NCI-H1092 treated with DMSO at 0.1 percent for 48 hours (cell line): ENCODE measurements around the gene DIO2.

Experiments used
- DNase-seq: peaks from one replicate; lab custom pipeline; 2025; lab: John Stamatoyannopoulos, UW

DIO2 gene

DNA sequence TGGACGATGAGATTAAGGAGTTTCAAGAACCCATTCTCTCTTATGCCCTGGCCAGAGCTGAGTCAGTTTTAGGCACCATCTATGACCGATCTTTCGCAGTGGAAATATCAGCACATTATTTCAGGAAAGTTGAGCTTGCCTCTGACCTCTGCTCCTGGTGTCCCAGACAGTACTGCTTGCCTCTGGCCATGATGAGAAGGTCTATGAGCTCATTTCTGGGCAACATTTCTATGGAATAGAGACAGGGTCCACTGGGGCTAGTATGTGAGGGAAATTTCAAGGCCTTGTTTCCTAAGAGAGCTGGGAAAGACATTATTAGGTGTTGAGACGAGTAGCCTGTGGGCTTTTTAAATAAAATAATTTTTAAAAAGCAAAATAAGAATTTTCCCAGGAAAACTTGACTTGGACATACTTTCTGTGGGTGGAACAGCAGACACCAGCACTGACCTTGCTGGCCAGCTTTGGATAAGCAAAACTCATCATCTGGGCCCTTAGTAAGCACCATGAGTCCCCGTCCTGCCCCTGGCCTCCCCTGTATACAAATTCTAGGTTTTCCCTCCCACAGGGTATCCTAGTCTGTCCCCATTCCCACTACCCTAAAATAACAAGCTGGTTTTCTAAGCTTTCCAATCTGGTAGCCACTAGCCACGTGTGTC lies 43.4 kb downstream of the DIO2 start:
- DNase-seq = no peak

- DNase-seq = no peak
Measured at GRCh38 chr14:80164991-80165721, 46.1 kb downstream of the DIO2 start.

DNA sequence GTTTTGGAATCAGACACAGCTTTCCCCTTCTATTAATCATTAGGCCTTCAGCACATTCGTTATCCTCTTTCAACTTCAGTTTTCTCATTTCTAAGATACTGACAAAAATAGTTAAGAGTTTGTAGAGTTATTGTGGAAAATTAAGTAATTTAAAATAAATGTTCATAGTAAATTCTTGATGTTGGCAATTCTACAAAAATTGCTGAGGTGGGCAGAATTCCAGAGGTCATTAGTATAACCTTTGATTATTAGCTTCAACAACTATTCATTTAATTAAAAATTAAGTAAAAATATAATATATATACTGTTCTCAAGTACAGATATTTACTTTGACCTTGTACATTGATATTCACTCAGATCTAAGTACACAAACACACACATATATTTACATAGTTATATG lies 58.5 kb downstream of the DIO2 start:
- no peak for DNase-seq

DNA sequence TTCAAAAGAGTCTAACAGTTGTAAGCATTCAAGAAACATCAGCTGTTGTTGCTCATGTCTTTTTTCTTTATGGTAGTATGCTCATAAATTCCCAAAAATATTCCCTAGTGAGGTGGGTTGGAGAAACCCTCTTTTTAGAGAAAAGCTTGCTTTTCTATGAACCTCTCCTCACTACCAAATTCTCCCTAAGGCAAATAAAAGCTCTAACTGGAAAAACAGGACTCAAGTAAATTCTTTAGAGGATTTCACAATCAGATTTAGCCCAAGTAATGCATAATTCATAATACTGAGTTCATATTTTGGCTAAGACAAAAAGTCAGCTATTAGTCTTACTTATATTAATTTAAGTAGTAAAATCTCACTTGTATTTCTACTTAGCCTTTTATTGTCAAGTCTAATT lies 59.1 kb downstream of the DIO2 start:
- no peak for DNase-seq

DNA sequence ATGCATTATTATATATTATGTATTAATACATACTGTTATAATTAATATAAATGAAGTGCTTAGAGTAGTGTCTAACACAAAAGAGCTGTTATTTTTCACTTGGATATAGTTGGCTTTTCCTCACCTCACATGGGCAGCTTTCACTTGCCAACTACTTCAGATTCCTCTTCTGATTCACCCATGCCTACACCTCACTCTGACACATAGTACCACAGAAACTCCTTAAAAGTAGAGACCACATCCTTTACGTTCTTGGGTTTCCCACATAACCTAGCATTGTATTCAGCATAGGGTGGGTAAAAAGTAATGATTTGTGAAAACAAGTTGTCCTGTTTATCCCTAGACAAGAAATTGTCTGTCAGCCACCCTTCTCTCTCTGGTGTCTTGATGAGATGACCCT lies 61.0 kb downstream of the DIO2 start:
- DNase-seq = no peak
